HG03039 (cell line): Measurements from ENCODE around the gene RNF151.
A peak's percentile ranks its signal among the peaks of the same experiment; 100 is the strongest.

ENCODE experiments used
- ATAC-seq: cut with Tn5 transposase; IDR thresholded peaks from one replicate; pipeline ENCODE4 v1.9.1; 2021; ENCODE audit warnings: mild to moderate bottlenecking, moderate library complexity; ENCODE audit not compliant: unreplicated experiment

Gene RNF151

GRCh38 chr16:1976951-1977874 is 10.6 kb downstream of the RNF151 start:
- ATAC-seq, result no peak

GRCh38 chr16:1977875-1978268 is 11.2 kb downstream of the RNF151 start:
- no peak for ATAC-seq

GRCh38 chr16:1978476-1979120 is 11.9 kb downstream of the RNF151 start:
- no peak for ATAC-seq

GRCh38 chr16:1979271-1980029 is 12.8 kb downstream of the RNF151 start:
- no peak for ATAC-seq

- no peak for ATAC-seq
Measured at GRCh38 chr16:1980030-1980769, 13.5 kb downstream of the RNF151 start.

- ATAC-seq, result no peak
Measured at GRCh38 chr16:1980770-1981087, 14.1 kb downstream of the RNF151 start.

- ATAC-seq, result no peak
Measured at GRCh38 chr16:1981398-1981836, 14.8 kb downstream of the RNF151 start, which contains the start of gene NOXO1. NOXO1 (minus strand) TSS chr16:1981469; CDS start chr16:1981179, 290 bp downstream.

GRCh38 chr16:1982013-1982433 is 15.4 kb downstream of the RNF151 start:
- ATAC-seq, result no peak

GRCh38 chr16:1982991-1983543 is 16.4 kb downstream of the RNF151 start:
- ATAC-seq, result no peak

- ATAC-seq, result peak; percentile 69
Measured at GRCh38 chr16:1983544-1984346, 17.1 kb downstream of the RNF151 start, which contains the start of gene GFER. GFER (plus strand) TSS chr16:1984193; CDS start chr16:1984219, 26 bp downstream.

GRCh38 chr16:1984347-1985225 is 17.9 kb downstream of the RNF151 start:
- ATAC-seq, result no peak

- no peak for ATAC-seq
Measured at GRCh38 chr16:1985466-1986150, 19.0 kb downstream of the RNF151 start.

- no peak for ATAC-seq
Measured at GRCh38 chr16:1987198-1987597, 20.5 kb downstream of the RNF151 start.

- ATAC-seq, result no peak
Measured at GRCh38 chr16:1989209-1990100, 22.8 kb downstream of the RNF151 start, which contains the start of gene SYNGR3. SYNGR3 (plus strand) TSS chr16:1989970; CDS start chr16:1990103, 133 bp downstream.

- no peak for ATAC-seq
Measured at GRCh38 chr16:1990101-1990350, 23.4 kb downstream of the RNF151 start.

GRCh38 chr16:1990351-1991134 is 23.9 kb downstream of the RNF151 start:
- no peak for ATAC-seq
